GM23338 (cell line): ENCODE data around the gene IL24. TPM values are rescaled to one million over a fixed set of nuclear protein-coding genes. Genes with fewer than 3 reads are reported as not detected.
A peak's percentile ranks its signal among the peaks of the same experiment; 100 is the strongest.

ENCODE experiments used
- ATAC-seq: fragments of 200-7000 bp; cut with Tn5 transposase; 3 replicates; pipeline ENCODE4 v1.9.1; 2020
- DNase-seq: peaks from one replicate; pipeline ENCODE4 v3.0.0-alpha.2; 2015; ENCODE audit warnings: low spot score
- H2AFZ ChIP-seq: fragments of 200-600 bp; sonication (generic); 2 replicates; pipeline ENCODE4 v1.8.0; 2016; ENCODE audit warnings: antibody characterized with exemption, mild to moderate bottlenecking, moderate library complexity
- H3F3A ChIP-seq: fragments of 200-600 bp; sonication (generic); replicated peaks from 2 replicates; pipeline ENCODE4 v1.8.0; 2017; ENCODE audit warnings: antibody characterized with exemption, mixed run types, low read depth
- H3K27ac ChIP-seq: fragments of 200-600 bp; sonication (generic); 2 replicates; pipeline ENCODE4 v1.6.1; 2016; ENCODE audit warnings: low read depth
- H3K27me3 ChIP-seq: fragments of 200-600 bp; sonication (generic); 2 replicates; pipeline ENCODE4 v1.8.0; 2016; ENCODE audit warnings: mild to moderate bottlenecking, mixed run types, moderate library complexity; ENCODE audit not compliant: insufficient read depth
- H3K36me3 ChIP-seq: fragments of 200-600 bp; sonication (generic); 2 replicates; pipeline ENCODE4 v1.8.0; 2016; ENCODE audit warnings: mild to moderate bottlenecking; ENCODE audit not compliant: insufficient read depth
- H3K4me1 ChIP-seq: fragments of 200-600 bp; sonication (generic); 2 replicates; pipeline ENCODE4 v1.8.0; 2016; ENCODE audit warnings: mild to moderate bottlenecking, moderate library complexity; ENCODE audit not compliant: insufficient read depth
- H3K4me2 ChIP-seq: fragments of 200-600 bp; sonication (generic); 2 replicates; pipeline ENCODE4 v1.7.1; 2017; ENCODE audit warnings: mixed run types
- H3K4me3 ChIP-seq: fragments of 200-600 bp; sonication (generic); 2 replicates; pipeline ENCODE4 v1.6.1; 2016; ENCODE audit warnings: mixed run types
- H3K79me2 ChIP-seq: fragments of 200-600 bp; sonication (generic); replicated peaks from 2 replicates; pipeline ENCODE4 v1.8.0; 2017; ENCODE audit warnings: mild to moderate bottlenecking; ENCODE audit not compliant: insufficient read depth
- H3K9me2 ChIP-seq: fragments of 200-600 bp; sonication (generic); 2 replicates; pipeline ENCODE4 v1.8.0; 2017; ENCODE audit not compliant: insufficient read depth
- H4K20me1 ChIP-seq: fragments of 200-600 bp; sonication (generic); replicated peaks from 2 replicates; pipeline ENCODE4 v1.8.0; 2017; ENCODE audit warnings: mild to moderate bottlenecking; ENCODE audit not compliant: insufficient read depth
- H3K27ac Mint-ChIP-seq: 2 replicates; pipeline ENCODE4 v1.8.0; 2020; ENCODE audit warnings: inconsistent platforms, mild to moderate bottlenecking, moderate library complexity, mixed read lengths
- H3K27me3 Mint-ChIP-seq: 3 replicates; pipeline ENCODE4 v1.8.0; 2022; ENCODE audit warnings: low read depth, mild to moderate bottlenecking, moderate library complexity, mixed read lengths, inconsistent platforms; ENCODE audit not compliant: insufficient read depth, poor library complexity
- H3K36me3 Mint-ChIP-seq: 3 replicates; pipeline ENCODE4 v1.8.0; 2021; ENCODE audit warnings: low read depth, mild to moderate bottlenecking, inconsistent platforms, moderate library complexity, mixed read lengths
- H3K4me1 Mint-ChIP-seq: 3 replicates; pipeline ENCODE4 v1.8.0; 2020; ENCODE audit warnings: mild to moderate bottlenecking, inconsistent platforms, mixed read lengths
- H3K4me3 Mint-ChIP-seq: 3 replicates; pipeline ENCODE4 v1.8.0; 2021; ENCODE audit warnings: moderate library complexity, mild to moderate bottlenecking, inconsistent platforms, mixed read lengths
- H3K9me3 Mint-ChIP-seq: 3 replicates; pipeline ENCODE4 v1.8.0; 2020; ENCODE audit warnings: moderate library complexity, mild to moderate bottlenecking, inconsistent platforms, mixed read lengths
- NANOG ChIP-seq: IDR thresholded peaks from 2 replicates; pipeline ENCODE4 v1.6.1; 2016; ENCODE audit warnings: antibody characterized with exemption, borderline replicate concordance
- POLR2AphosphoS5 ChIP-seq: IDR thresholded peaks from 2 replicates; pipeline ENCODE4 v1.6.1; 2016; ENCODE audit warnings: antibody characterized with exemption, low read depth
- ZNF331 ChIP-seq: fragments of 250-450 bp; sonication (Bioruptor Pico); IDR thresholded peaks from 2 replicates; pipeline ENCODE4 v1.5.0; 2020; ENCODE audit warnings: low read depth, mild to moderate bottlenecking, moderate library complexity
- polyA plus RNA-seq: library from polyadenylated mRNA; unstranded; fragments of >200 nt; fragmentation: Nextera tagmentation; extraction: Ambion mirVana; gene quantifications from 2 replicates; pipeline ENCODE4 v1.2.1, GENCODE V29; 2016
- total RNA-seq: library from RNA; depleted of rRNA; stranded (reverse); fragments of >200 nt; shearing (Covaris generic); gene quantifications from 2 replicates; pipeline ENCODE4 v1.2.3, GENCODE V29; 2014
- TF ChIP-seq, protein P1 (sequence below): fragments of 250-450 bp; sonication (Bioruptor Pico); IDR thresholded peaks from 2 replicates; pipeline ENCODE4 v1.5.0; 2020; ENCODE audit warnings: mild to moderate bottlenecking, moderate library complexity
- TF ChIP-seq, protein P2 (sequence below), 2 experiments: fragments of 200-600 bp in 1 of 2; sonication (generic) in 1 of 2; conservative IDR thresholded peaks; 2 replicates each; pipeline versions ENCODE4 v1.5.1 to v1.6.1; 2016 to 2017; ENCODE audit warnings: antibody characterized with exemption in 2 of 2, low read depth in 2 of 2, mild to moderate bottlenecking in 2 of 2, moderate library complexity in 1 of 2
- TF ChIP-seq, protein P3 (sequence below): IDR thresholded peaks from one replicate; pipeline ENCODE4 v1.6.1; 2018; ENCODE audit warnings: antibody characterized with exemption; ENCODE audit not compliant: unreplicated experiment
- TF ChIP-seq, protein P4 (sequence below): IDR thresholded peaks from 2 replicates; pipeline ENCODE4 v1.6.1; 2016; ENCODE audit warnings: antibody characterized with exemption

The IL24 gene
- total and polyA plus RNA-seq, 2 experiments from 2014 or later = not detected

DNA sequence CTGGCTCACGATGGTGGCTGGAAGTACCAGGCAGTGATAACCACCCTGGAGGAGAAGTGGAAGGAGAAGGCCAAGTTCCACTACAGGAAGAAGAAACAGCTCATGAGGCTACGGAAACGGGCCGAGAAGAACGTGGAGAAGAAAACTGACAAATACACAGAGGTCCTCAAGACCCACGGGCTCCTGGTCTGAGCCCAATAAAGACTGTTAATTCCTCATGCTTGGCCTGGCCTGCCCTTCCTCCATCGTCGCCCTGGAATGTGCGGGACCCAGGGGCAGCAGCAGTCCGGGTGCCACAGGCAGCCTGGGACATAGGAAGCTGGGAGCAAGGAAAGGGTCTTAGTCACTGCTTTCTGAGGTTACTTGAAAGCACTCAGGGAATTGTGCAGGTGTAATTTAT is 10.8 kb downstream of the IL24 start (continued):
- TF ChIP-seq, protein P1, sequence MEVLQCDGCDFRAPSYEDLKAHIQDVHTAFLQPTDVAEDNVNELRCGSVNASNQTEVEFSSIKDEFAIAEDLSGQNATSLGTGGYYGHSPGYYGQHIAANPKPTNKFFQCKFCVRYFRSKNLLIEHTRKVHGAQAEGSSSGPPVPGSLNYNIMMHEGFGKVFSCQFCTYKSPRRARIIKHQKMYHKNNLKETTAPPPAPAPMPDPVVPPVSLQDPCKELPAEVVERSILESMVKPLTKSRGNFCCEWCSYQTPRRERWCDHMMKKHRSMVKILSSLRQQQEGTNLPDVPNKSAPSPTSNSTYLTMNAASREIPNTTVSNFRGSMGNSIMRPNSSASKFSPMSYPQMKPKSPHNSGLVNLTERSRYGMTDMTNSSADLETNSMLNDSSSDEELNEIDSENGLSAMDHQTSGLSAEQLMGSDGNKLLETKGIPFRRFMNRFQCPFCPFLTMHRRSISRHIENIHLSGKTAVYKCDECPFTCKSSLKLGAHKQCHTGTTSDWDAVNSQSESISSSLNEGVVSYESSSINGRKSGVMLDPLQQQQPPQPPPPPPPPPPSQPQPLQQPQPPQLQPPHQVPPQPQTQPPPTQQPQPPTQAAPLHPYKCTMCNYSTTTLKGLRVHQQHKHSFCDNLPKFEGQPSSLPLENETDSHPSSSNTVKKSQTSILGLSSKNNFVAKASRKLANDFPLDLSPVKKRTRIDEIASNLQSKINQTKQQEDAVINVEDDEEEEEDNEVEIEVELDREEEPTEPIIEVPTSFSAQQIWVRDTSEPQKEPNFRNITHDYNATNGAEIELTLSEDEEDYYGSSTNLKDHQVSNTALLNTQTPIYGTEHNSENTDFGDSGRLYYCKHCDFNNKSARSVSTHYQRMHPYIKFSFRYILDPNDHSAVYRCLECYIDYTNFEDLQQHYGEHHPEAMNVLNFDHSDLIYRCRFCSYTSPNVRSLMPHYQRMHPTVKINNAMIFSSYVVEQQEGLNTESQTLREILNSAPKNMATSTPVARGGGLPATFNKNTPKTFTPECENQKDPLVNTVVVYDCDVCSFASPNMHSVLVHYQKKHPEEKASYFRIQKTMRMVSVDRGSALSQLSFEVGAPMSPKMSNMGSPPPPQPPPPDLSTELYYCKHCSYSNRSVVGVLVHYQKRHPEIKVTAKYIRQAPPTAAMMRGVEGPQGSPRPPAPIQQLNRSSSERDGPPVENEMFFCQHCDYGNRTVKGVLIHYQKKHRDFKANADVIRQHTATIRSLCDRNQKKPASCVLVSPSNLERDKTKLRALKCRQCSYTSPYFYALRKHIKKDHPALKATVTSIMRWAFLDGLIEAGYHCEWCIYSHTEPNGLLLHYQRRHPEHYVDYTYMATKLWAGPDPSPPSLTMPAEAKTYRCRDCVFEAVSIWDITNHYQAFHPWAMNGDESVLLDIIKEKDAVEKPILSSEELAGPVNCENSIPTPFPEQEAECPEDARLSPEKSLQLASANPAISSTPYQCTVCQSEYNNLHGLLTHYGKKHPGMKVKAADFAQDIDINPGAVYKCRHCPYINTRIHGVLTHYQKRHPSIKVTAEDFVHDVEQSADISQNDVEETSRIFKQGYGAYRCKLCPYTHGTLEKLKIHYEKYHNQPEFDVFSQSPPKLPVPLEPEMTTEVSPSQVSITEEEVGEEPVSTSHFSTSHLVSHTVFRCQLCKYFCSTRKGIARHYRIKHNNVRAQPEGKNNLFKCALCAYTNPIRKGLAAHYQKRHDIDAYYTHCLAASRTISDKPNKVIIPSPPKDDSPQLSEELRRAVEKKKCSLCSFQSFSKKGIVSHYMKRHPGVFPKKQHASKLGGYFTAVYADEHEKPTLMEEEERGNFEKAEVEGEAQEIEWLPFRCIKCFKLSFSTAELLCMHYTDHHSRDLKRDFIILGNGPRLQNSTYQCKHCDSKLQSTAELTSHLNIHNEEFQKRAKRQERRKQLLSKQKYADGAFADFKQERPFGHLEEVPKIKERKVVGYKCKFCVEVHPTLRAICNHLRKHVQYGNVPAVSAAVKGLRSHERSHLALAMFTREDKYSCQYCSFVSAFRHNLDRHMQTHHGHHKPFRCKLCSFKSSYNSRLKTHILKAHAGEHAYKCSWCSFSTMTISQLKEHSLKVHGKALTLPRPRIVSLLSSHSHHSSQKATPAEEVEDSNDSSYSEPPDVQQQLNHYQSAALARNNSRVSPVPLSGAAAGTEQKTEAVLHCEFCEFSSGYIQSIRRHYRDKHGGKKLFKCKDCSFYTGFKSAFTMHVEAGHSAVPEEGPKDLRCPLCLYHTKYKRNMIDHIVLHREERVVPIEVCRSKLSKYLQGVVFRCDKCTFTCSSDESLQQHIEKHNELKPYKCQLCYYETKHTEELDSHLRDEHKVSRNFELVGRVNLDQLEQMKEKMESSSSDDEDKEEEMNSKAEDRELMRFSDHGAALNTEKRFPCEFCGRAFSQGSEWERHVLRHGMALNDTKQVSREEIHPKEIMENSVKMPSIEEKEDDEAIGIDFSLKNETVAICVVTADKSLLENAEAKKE (CRISPR knock-in tag) = no peak
- TF ChIP-seq, protein P2, sequence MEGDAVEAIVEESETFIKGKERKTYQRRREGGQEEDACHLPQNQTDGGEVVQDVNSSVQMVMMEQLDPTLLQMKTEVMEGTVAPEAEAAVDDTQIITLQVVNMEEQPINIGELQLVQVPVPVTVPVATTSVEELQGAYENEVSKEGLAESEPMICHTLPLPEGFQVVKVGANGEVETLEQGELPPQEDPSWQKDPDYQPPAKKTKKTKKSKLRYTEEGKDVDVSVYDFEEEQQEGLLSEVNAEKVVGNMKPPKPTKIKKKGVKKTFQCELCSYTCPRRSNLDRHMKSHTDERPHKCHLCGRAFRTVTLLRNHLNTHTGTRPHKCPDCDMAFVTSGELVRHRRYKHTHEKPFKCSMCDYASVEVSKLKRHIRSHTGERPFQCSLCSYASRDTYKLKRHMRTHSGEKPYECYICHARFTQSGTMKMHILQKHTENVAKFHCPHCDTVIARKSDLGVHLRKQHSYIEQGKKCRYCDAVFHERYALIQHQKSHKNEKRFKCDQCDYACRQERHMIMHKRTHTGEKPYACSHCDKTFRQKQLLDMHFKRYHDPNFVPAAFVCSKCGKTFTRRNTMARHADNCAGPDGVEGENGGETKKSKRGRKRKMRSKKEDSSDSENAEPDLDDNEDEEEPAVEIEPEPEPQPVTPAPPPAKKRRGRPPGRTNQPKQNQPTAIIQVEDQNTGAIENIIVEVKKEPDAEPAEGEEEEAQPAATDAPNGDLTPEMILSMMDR (conservative IDR thresholded peaks at IDR 0.05; ENCODE audit: low read depth in 2 of 2) = no peak
- TF ChIP-seq ZNF331 (CRISPR knock-in tag) = no peak

DNA sequence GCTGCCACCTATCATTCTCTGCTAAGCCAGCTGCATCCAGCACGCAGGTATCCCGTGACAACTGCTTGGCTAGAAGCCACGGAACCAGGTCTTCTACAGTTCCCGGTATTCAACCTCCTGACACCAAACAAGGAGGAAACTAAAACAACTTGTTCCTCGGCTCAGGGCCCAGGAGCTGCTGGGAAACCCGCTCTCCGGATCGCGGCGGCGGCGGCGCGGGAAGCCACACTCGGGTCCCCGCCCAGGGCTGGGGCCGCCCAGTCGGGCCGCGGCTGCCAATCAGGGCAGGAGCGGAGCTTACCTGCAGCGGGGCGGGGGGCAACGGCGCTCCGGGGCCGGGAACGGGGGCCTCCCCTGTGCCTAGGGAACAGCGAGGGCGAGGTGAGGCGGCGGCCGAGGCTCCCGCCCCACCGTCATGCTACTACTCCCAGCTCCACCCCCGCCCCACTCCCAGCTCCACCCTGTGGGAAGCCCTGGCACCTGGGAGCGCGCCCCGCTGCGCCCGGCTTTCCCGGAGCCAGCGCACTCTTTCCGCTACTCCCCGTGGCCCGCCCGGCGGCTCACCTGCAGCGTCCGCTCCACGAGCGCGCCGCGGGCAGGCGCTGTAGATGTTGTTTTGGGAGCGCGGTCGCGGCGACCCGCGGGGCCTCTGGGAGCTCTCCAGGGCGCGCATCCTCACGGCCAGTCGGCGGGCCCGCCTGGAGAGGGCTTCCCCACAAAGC is 12.1 kb downstream of the IL24 start:
- Histone ChIP-seq H3K79me2 (no peaks in the 10 kb centered on the region), H3K27me3 (peaks cover 33% of the 10 kb centered on the region), H3F3A (peaks cover 6% of the 10 kb centered on the region; the same call in 1 of the 2 replicates), H3K9me2 (0 out of 2 replicates have a peak, but pooled peaks cover 4% of the 10 kb centered on the region), H3K4me2 (peak overlapping the region; percentile 93), H3K4me1 (peaks cover 4% of the 10 kb centered on the region), H3K36me3 (no peaks in the 10 kb centered on the region), H3K4me3 (peak overlapping the region; percentile 79), H4K20me1 (no peaks in the 10 kb centered on the region), H3K27ac (no peak overlapping the region), H2AFZ (peak overlapping the region; percentile 99)
- Mint-ChIP-seq H3K27me3 (peaks cover 24% of the 10 kb centered on the region), H3K9me3 (no peaks in the 10 kb centered on the region), H3K4me1 (peaks cover 19% of the 10 kb centered on the region), H3K36me3 (no peaks in the 10 kb centered on the region), H3K4me3 (peak overlapping the region; percentile 79), H3K27ac (no peak overlapping the region)
- DNase-seq = peak; percentile 83
- peak; percentile 85 for ATAC-seq
- no peak for TF ChIP-seq ZNF331 (CRISPR knock-in tag)
- peak; percentile 36; the same call in 1 of the 2 replicates for TF ChIP-seq POLR2AphosphoS5
- TF ChIP-seq NANOG = no peak
- TF ChIP-seq, protein P2 (conservative IDR thresholded peaks at IDR 0.05; ENCODE audit: low read depth in 2 of 2) = 0 out of 4 replicates have a peak, but pooled peaks of 1 of the 2 experiments have one; percentile 3
- TF ChIP-seq, protein P3, sequence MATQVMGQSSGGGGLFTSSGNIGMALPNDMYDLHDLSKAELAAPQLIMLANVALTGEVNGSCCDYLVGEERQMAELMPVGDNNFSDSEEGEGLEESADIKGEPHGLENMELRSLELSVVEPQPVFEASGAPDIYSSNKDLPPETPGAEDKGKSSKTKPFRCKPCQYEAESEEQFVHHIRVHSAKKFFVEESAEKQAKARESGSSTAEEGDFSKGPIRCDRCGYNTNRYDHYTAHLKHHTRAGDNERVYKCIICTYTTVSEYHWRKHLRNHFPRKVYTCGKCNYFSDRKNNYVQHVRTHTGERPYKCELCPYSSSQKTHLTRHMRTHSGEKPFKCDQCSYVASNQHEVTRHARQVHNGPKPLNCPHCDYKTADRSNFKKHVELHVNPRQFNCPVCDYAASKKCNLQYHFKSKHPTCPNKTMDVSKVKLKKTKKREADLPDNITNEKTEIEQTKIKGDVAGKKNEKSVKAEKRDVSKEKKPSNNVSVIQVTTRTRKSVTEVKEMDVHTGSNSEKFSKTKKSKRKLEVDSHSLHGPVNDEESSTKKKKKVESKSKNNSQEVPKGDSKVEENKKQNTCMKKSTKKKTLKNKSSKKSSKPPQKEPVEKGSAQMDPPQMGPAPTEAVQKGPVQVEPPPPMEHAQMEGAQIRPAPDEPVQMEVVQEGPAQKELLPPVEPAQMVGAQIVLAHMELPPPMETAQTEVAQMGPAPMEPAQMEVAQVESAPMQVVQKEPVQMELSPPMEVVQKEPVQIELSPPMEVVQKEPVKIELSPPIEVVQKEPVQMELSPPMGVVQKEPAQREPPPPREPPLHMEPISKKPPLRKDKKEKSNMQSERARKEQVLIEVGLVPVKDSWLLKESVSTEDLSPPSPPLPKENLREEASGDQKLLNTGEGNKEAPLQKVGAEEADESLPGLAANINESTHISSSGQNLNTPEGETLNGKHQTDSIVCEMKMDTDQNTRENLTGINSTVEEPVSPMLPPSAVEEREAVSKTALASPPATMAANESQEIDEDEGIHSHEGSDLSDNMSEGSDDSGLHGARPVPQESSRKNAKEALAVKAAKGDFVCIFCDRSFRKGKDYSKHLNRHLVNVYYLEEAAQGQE = no peak
- TF ChIP-seq, protein P4, sequence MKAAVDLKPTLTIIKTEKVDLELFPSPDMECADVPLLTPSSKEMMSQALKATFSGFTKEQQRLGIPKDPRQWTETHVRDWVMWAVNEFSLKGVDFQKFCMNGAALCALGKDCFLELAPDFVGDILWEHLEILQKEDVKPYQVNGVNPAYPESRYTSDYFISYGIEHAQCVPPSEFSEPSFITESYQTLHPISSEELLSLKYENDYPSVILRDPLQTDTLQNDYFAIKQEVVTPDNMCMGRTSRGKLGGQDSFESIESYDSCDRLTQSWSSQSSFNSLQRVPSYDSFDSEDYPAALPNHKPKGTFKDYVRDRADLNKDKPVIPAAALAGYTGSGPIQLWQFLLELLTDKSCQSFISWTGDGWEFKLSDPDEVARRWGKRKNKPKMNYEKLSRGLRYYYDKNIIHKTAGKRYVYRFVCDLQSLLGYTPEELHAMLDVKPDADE = no peak
